PC-3 (cell line): ENCODE results near the gene MXD1. TPM values are rescaled to one million over a fixed set of nuclear protein-coding genes. Genes with fewer than 3 reads are reported as not detected.

Source experiments
- ATAC-seq: fragments of 200-7000 bp; cut with Tn5 transposase; 2 replicates; pipeline ENCODE4 v1.9.1; 2020; ENCODE audit warnings: mild to moderate bottlenecking, moderate library complexity
- BruUV-seq: library from RNA; stranded (reverse); fragments of 400-500 nt; replicated peaks from 2 replicates; lab custom pipeline; 2021; lab: Mats Ljungman, UMichigan
- CTCF ChIA-PET: fragments of 300-600 bp; sonication (Branson Sonifier 250); formaldehyde crosslinking; loops from one replicate; lab custom pipeline; 2022; ENCODE audit warnings: antibody characterized with exemption; lab: Charles Lee
- POLR2A ChIA-PET: fragments of 300-600 bp; sonication (Branson Sonifier 250); formaldehyde crosslinking; loops from one replicate; lab custom pipeline; 2022; ENCODE audit warnings: antibody characterized with exemption; ENCODE audit not compliant: unreplicated experiment; lab: Charles Lee
- DNase-seq: peaks from one replicate; pipeline ENCODE4 v3.0.0-alpha.2; 2015
- H2AFZ ChIP-seq: fragments of 300-600 bp; sonication (generic); 2 replicates; pipeline ENCODE4 v1.6.0; 2016; ENCODE audit warnings: antibody characterized with exemption, low read length
- H3F3A ChIP-seq: fragments of 300-600 bp; sonication (generic); one replicate; pipeline ENCODE4 v1.6.0; 2017; ENCODE audit warnings: antibody characterized with exemption, low read length, control low read depth, mild to moderate bottlenecking; ENCODE audit not compliant: unreplicated experiment
- H3K27ac ChIP-seq: fragments of 300-600 bp; sonication (generic); 2 replicates; pipeline ENCODE4 v1.5.1; 2016; ENCODE audit warnings: mild to moderate bottlenecking, low read length
- H3K27me3 ChIP-seq: fragments of 300-600 bp; sonication (generic); 2 replicates; pipeline ENCODE4 v1.6.1; 2016; ENCODE audit warnings: low read length, mixed read lengths
- H3K36me3 ChIP-seq: fragments of 300-600 bp; sonication (generic); 2 replicates; pipeline ENCODE4 v1.6.1; 2016; ENCODE audit warnings: low read depth, mixed run types, low read length, mixed read lengths
- H3K4me1 ChIP-seq: fragments of 300-600 bp; sonication (generic); 2 replicates; pipeline ENCODE4 v1.5.1; 2016; ENCODE audit warnings: low read length; ENCODE audit not compliant: insufficient read depth
- H3K4me2 ChIP-seq: fragments of 300-600 bp; sonication (generic); 2 replicates; pipeline ENCODE4 v1.6.0; 2016; ENCODE audit warnings: low read length
- H3K4me3 ChIP-seq: fragments of 300-600 bp; sonication (generic); 2 replicates; pipeline ENCODE4 v1.5.1; 2016; ENCODE audit warnings: mild to moderate bottlenecking, low read length, mixed read lengths
- H3K79me2 ChIP-seq: fragments of 300-600 bp; sonication (generic); 2 replicates; pipeline ENCODE4 v1.6.1; 2017; ENCODE audit warnings: low read length, mixed read lengths
- H3K9ac ChIP-seq: fragments of 300-600 bp; sonication (generic); 2 replicates; pipeline ENCODE4 v1.6.0; 2016; ENCODE audit warnings: mild to moderate bottlenecking, low read length
- H3K9me2 ChIP-seq: fragments of 300-600 bp; sonication (generic); replicated peaks from 2 replicates; pipeline ENCODE4 v1.6.1; 2016; ENCODE audit warnings: mixed run types, low read length, mixed read lengths
- H3K9me3 ChIP-seq: fragments of 300-600 bp; sonication (generic); 2 replicates; pipeline ENCODE4 v1.6.1; 2016; ENCODE audit warnings: low read length, mixed read lengths
- H4K20me1 ChIP-seq: fragments of 300-600 bp; sonication (generic); 2 replicates; pipeline ENCODE4 v1.6.1; 2016; ENCODE audit warnings: low read length, mixed read lengths
- EZH2 ChIP-seq: fragments of 300-600 bp; sonication (generic); IDR thresholded peaks from one replicate; pipeline ENCODE4 v1.6.1; 2017; ENCODE audit warnings: antibody characterized with exemption, mild to moderate bottlenecking, low read length; ENCODE audit not compliant: unreplicated experiment
- EZH2phosphoT487 ChIP-seq: fragments of 300-600 bp; sonication (generic); IDR thresholded peaks from 2 replicates; pipeline ENCODE4 v1.6.1; 2018; ENCODE audit warnings: mild to moderate bottlenecking, antibody characterized with exemption, low read length, borderline replicate concordance
- intact Hi-C: fragments of 100-400 bp; cut with micrococcal nuclease; formaldehyde crosslinking; loops from 2 replicates; pipeline ENCODE4 v1.9.0; 2023
- total RNA-seq: library from RNA; depleted of rRNA; stranded (reverse); fragments of >200 nt; gene quantifications from 2 replicates; pipeline ENCODE4 v1.2.3, GENCODE V29; 2014
- TF ChIP-seq, protein P1 (sequence below): fragments of 300-600 bp; sonication (generic); conservative IDR thresholded peaks from 2 replicates; pipeline ENCODE4 v1.5.1; 2017; ENCODE audit warnings: antibody characterized with exemption, low read depth, mild to moderate bottlenecking, low read length

The MXD1 gene
- total RNA-seq, 1 experiment from 2014 or later = 6.8 TPM

DNA sequence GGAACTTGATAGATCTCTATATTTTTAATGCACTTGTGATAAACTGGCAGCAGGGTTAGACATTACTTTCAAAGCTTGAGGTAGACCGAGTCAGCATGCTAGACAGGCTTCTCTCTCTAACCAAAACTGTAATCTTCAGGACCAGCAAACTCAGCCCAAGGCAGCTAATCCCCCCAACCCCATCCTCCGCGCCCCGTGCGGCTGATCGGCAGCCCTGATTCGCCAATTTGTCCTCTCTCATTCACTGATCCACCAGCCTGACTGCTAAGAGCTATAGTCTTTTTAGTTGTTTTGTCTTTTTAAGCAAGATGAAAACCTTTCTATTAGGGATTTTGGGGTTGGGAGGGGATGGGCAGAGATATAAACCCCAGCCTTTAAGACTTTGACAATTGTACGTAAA is 25.8 kb downstream of the MXD1 start:
- Histone ChIP-seq H3K4me3 (no peak overlapping the region), H3F3A (peaks cover 3% of the 10 kb centered on the region), H3K27me3 (no peaks in the 10 kb centered on the region), H3K79me2 (no peaks in the 10 kb centered on the region), H2AFZ (no peak overlapping the region), H3K27ac (no peak overlapping the region), H3K9ac (no peak overlapping the region), H3K36me3 (peaks cover 30% of the 10 kb centered on the region), H4K20me1 (no peaks in the 10 kb centered on the region), H3K4me1 (peaks cover 27% of the 10 kb centered on the region), H3K9me3 (no peaks in the 10 kb centered on the region), H3K9me2 (no peaks in the 10 kb centered on the region), H3K4me2 (no peak overlapping the region)
- POLR2A ChIA-PET = interaction anchor here (0.7 kb wide), 1 partner anchor 652 kb away, joined by 4 read pairs; no protein-coding TSS in a partner anchor
- DNase-seq (no peak), ATAC-seq (no peak)
- no TSS peak for BruUV-seq
- CTCF ChIA-PET = no interaction called here
- intact Hi-C loops = no loop called here
- TF ChIP-seq EZH2 = no peak
- no peak for TF ChIP-seq EZH2phosphoT487
- TF ChIP-seq, protein P1, sequence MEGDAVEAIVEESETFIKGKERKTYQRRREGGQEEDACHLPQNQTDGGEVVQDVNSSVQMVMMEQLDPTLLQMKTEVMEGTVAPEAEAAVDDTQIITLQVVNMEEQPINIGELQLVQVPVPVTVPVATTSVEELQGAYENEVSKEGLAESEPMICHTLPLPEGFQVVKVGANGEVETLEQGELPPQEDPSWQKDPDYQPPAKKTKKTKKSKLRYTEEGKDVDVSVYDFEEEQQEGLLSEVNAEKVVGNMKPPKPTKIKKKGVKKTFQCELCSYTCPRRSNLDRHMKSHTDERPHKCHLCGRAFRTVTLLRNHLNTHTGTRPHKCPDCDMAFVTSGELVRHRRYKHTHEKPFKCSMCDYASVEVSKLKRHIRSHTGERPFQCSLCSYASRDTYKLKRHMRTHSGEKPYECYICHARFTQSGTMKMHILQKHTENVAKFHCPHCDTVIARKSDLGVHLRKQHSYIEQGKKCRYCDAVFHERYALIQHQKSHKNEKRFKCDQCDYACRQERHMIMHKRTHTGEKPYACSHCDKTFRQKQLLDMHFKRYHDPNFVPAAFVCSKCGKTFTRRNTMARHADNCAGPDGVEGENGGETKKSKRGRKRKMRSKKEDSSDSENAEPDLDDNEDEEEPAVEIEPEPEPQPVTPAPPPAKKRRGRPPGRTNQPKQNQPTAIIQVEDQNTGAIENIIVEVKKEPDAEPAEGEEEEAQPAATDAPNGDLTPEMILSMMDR = no peak

DNA sequence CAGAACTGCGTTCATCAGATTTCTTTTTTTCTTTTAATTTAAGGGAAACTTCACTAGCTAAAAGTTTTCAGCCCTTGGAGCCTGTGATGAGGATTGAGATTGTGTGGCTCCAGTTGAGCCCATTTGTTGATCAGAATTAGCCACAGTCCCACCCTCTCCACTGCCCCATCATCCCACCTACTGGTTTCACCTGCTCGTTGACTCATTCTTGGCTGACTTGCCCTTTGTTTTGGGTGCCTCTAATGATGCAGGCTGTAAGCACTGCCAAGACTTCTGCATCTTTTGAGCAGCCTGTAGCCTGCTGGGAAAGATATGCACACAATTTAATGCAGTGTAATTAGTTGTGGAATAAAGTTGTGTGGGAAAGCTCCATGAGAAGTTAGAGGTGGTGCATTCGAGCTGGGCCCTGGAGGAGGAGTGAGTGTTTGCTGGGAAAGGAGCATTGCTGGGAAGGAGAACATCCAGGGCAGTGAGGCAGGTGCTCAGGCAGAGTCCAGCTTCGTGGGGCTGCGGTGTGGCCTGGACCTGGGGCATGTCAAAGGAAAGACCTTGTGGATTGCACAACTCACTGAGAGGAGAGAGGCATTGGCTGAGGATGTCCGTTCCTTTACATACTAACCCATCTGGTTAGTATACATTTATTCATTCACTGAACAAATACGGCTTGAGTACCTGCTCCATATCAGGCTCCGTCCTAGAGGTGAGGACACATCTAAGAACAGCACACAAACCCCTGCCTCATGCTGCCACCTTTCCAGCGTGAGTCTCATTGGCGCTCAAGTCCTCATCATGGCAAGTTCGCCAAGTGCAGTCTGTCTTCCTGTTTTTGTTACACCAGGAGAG is 28.3 kb downstream of the MXD1 start:
- Histone ChIP-seq H3K79me2 (no peaks in the 10 kb centered on the region), H3K27me3 (no peaks in the 10 kb centered on the region), H3K9ac (no peak overlapping the region), H3K9me2 (no peaks in the 10 kb centered on the region), H3K4me2 (no peak overlapping the region), H3F3A (peaks cover 12% of the 10 kb centered on the region), H2AFZ (no peak overlapping the region), H3K9me3 (no peaks in the 10 kb centered on the region), H3K4me1 (peaks cover 52% of the 10 kb centered on the region), H4K20me1 (no peaks in the 10 kb centered on the region), H3K27ac (no peak overlapping the region), H3K4me3 (no peak overlapping the region), H3K36me3 (peaks cover 19% of the 10 kb centered on the region; the same call in 1 of the 2 replicates)
- BruUV-seq = no TSS peak
- ChIA-PET POLR2A (no interaction called here), CTCF (interaction anchor here (0.6 kb wide), 1 partner anchor 29 kb away, joined by 3 read pairs; no protein-coding TSS in a partner anchor)
- DNase-seq (peak; percentile 57), ATAC-seq (no peak)
- intact Hi-C loops = no loop called here
- no peak for TF ChIP-seq EZH2
- TF ChIP-seq, protein P1 = no peak
- TF ChIP-seq EZH2phosphoT487 = no peak

GRCh38 chr2:69943843-69944525 is 29.1 kb downstream of the MXD1 start:
- intact Hi-C loops = no loop called here
- no TSS peak for BruUV-seq
- POLR2A ChIA-PET = no interaction called here
- H3K9ac ChIP-seq = no peak overlapping the region
- TF ChIP-seq EZH2 (no peak), EZH2phosphoT487 (no peak)
- TF ChIP-seq, protein P1 = no peak
- DNase-seq (no peak), ATAC-seq (no peak)
- peaks cover 53% of the 10 kb centered on the region for H3K4me1 ChIP-seq
- no peak overlapping the region for H3K4me2 ChIP-seq
- no peaks in the 10 kb centered on the region for H4K20me1 ChIP-seq
- H3K27ac ChIP-seq = no peak overlapping the region
- CTCF ChIA-PET = no interaction called here
- H3K4me3 ChIP-seq = no peak overlapping the region
- H2AFZ ChIP-seq = no peak overlapping the region
- peaks cover 12% of the 10 kb centered on the region for H3F3A ChIP-seq
- H3K9me3 ChIP-seq = no peaks in the 10 kb centered on the region
- no peaks in the 10 kb centered on the region for H3K79me2 ChIP-seq
- H3K9me2 ChIP-seq = no peaks in the 10 kb centered on the region
- no peaks in the 10 kb centered on the region for H3K27me3 ChIP-seq
- peaks cover 18% of the 10 kb centered on the region; the same call in 1 of the 2 replicates for H3K36me3 ChIP-seq
